VCaP (cell line): ENCODE data around the gene MRPL19.

Source experiments
- H3K27ac ChIP-seq: fragments of 450-650 bp; 2 replicates; pipeline ENCODE4 v1.5.1; 2017
- CTCF ChIP-seq: fragments of 450-650 bp; conservative IDR thresholded peaks from 2 replicates; pipeline ENCODE4 v1.5.1; 2017; ENCODE audit warnings: mild to moderate bottlenecking, moderate library complexity

The MRPL19 gene

GRCh38 chr2:75609937-75610508 lies 36.6 kb upstream of the MRPL19 start:
- H3K27ac ChIP-seq = no peak overlapping the region
- TF ChIP-seq CTCF = no peak

GRCh38 chr2:75610671-75611070 lies 35.9 kb upstream of the MRPL19 start:
- no peak for TF ChIP-seq CTCF
- H3K27ac ChIP-seq = no peak overlapping the region

- H3K27ac ChIP-seq = no peak overlapping the region
- TF ChIP-seq CTCF = no peak
Measured at GRCh38 chr2:75612108-75612861, 34.3 kb upstream of the MRPL19 start.

- no peak for TF ChIP-seq CTCF
- no peak overlapping the region for H3K27ac ChIP-seq
Measured at GRCh38 chr2:75612862-75613243, 33.7 kb upstream of the MRPL19 start.

- no peak overlapping the region for H3K27ac ChIP-seq
- no peak for TF ChIP-seq CTCF
Measured at GRCh38 chr2:75614162-75614651, 32.4 kb upstream of the MRPL19 start.

GRCh38 chr2:75616406-75616805 lies 30.2 kb upstream of the MRPL19 start:
- no peak for TF ChIP-seq CTCF
- no peak overlapping the region for H3K27ac ChIP-seq

GRCh38 chr2:75616933-75617332 lies 29.6 kb upstream of the MRPL19 start:
- no peak overlapping the region for H3K27ac ChIP-seq
- no peak for TF ChIP-seq CTCF
